GM19099 (cell line): ENCODE data around the gene DNAJC11.

ENCODE experiments used
- POLR2A ChIP-seq: IDR thresholded peaks from 3 replicates; pipeline ENCODE4 v1.6.1; 2011; ENCODE audit warnings: low read depth; ENCODE audit not compliant: insufficient read length; ENCODE audit errors: extremely low read depth

Gene DNAJC11

GRCh38 chr1:6592865-6593593 lies 108.6 kb downstream of the DNAJC11 start:
- no peak for TF ChIP-seq POLR2A

- TF ChIP-seq POLR2A = no peak
Measured at GRCh38 chr1:6592441-6592840, 109.2 kb downstream of the DNAJC11 start.

- TF ChIP-seq POLR2A = no peak
Measured at GRCh38 chr1:6591644-6592043, 110.0 kb downstream of the DNAJC11 start.

- no peak for TF ChIP-seq POLR2A
Measured at GRCh38 chr1:6591222-6591621, 110.4 kb downstream of the DNAJC11 start.

GRCh38 chr1:6590046-6590445 lies 111.6 kb downstream of the DNAJC11 start:
- TF ChIP-seq POLR2A = no peak

- TF ChIP-seq POLR2A = no peak
Measured at GRCh38 chr1:6588893-6589520, 112.6 kb downstream of the DNAJC11 start.

GRCh38 chr1:6588128-6588892 lies 113.3 kb downstream of the DNAJC11 start:
- no peak for TF ChIP-seq POLR2A

- TF ChIP-seq POLR2A = no peak
Measured at GRCh38 chr1:6587261-6588005, 114.2 kb downstream of the DNAJC11 start.

- TF ChIP-seq POLR2A = no peak
Measured at GRCh38 chr1:6586404-6586816, 115.2 kb downstream of the DNAJC11 start.

GRCh38 chr1:6585841-6586240 lies 115.8 kb downstream of the DNAJC11 start:
- TF ChIP-seq POLR2A = no peak

GRCh38 chr1:6585081-6585722 lies 116.4 kb downstream of the DNAJC11 start:
- TF ChIP-seq POLR2A = no peak
